ENCODE measurements around the gene GLI3.
A peak's percentile ranks its signal among the peaks of the same experiment; 100 is the strongest.

The GLI3 gene

DNA sequence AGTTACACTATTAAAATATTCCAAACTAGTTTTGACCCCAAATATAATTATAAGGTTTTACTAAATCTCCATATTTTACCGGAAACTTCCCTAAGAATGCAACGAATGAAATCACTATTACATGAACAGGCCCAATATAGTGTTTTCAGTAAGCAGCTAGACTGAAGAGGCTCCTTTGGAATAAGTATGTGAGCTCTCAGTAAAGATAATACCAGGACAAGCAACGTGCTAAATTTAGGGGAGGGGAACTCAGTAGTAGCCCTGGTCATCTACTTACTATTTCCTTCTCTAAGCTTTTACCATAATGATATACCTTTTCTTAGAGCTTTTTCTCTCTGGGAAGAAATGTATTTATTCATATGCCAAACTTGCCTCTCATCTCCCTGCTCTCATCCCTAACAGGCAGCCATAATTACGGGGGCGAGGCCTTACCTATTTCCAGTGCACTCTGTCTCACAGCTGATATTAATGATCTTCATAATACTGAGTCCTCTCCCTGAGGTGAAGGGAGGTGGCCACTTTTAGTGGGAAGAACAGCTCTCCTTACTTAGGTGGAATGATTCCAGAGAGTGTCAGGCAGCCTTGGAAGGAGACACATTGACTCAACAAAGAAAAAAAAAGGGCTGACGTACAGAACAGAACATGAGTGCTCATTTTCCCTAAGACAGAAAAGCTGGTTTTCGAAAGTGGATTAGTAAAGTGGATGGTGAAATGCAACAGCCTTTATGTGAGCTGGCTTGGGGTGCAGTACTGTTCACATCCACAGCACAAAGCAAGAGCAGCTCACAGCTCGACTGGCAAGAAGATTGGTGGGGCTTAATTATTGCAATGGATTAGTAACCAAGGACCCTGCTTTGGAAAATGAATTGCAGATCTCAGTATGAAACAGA lies 165.4 kb downstream of the GLI3 start:
- DNase-seq, result peak; percentile 3

DNA sequence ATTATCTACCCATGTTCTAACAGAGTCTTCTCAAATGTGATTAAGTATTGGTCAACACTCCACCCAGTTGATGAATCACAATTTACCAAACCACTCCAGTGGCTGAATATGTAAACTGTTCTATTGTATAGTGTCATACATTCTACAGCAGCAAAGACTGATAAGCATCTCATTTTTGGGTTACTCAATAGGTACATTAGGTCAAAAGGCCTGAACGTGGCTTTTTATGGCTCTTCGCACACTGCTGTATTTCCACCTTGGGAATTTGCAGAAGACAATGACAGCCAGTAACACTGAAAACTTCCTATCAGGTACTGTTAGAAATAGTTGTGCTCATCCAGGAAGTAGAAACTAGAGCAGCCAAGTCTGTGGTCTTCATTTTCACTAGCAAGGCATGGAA lies 166.9 kb downstream of the GLI3 start:
- DNase-seq, result no peak

DNA sequence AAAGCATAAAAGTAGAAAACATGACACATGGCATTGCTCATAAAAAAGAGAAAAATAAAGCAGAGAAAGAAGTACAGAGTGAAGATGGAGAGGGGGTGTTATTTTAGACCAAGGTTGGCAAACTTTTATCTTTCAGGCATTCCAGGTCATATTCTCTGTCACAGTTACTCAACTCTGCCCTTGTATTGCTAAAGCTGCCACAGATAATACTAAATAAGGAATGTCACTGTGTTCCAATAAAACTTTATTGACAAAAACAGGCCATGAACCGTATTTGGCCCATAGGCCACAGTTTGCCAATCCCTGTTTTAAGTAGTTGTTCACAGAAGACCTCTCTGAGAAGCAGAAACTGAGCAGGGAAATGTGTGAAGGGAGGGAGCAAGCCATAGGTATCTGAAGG lies 167.4 kb downstream of the GLI3 start:
- DNase-seq, result no peak

DNA sequence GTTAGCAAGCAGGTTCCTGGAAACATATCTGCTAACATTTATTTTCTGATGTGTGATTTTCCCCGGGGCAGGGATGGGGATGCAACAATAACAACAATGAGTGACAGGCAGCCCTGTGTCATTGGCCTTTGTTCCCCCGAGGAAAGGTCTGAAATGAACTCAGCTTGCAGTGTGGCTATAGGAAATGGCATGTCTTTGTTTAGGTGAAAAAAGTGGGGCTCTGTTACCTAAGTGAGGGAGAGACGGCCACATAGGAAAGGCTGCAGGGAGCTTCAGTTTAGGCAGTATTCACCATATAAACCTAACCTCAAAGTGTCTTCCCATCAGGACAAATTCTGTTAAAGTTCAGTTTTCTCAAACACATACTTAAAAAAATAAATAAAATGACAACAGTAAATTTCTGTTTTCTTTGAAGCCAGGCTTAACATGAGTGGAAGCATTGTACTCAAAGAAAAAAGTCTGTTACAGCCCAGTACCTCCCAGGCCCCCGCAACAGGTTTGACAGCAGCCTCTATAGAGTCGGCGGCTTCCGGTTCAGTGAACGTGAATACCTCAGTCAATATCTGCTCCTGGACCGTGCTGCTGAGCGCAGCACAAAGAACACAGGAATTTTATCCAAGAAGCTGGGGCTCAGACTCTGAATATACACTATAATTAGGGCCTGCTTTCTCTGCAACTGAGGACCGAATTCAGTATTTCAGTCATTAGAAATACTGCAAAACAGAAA lies 168.3 kb downstream of the GLI3 start:
- DNase-seq, result no peak

DNA sequence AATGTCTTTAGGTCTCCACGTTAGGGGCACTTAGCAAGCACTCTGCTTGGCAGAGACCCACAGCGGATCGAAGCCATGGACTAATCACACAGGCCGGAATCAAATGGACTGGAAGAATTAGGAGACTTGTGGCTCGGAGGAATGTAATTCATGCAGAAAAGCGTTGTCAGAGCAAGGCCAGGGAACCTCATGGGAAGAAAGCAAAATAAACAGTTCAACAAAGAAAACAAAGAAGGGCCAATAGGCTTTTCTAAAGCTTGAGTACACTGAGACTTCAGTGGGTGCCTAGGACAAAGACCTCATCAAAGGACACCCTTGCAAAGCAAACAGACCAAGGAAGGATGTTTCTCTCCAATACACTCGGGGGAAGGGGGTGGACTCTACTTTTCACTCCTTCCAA lies 171.1 kb downstream of the GLI3 start:
- DNase-seq, result no peak

DNA sequence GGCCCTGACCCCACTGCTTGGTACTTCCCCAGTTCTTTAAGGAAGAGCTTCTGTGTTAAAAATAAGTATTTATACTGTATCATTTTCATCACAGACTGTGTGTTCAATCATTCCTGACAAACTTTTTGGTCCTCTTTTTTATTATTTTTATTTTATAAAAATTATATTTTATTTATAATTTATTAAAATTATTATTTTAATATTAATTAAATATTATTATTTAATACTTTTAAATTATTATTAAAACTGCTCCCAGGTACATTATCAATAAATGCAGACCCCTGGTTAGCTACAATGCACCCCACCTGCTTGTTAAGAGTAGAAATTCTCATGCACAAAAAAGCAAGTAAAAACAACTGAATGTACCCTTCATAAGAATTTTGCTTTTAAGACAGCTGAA lies 172.0 kb downstream of the GLI3 start:
- DNase-seq, result no peak

DNA sequence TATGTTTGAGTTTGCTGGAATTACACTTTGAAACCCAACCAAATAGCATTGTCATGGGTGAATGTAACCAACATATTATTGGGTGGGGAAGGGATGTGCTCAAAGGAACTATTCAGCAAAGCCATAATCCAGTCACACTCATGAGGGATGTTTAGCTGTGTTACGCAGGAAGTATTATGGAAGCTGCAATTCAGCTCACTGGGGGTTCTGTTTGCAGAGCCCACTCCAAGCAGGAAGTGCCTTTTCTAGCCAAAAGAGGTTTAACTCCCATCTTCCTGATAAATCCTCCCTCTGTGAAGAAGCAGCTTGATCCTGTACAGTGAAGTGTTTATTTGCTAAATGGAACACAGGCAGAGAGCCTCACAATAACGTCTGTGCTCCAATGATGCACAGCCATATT lies 172.5 kb downstream of the GLI3 start:
- DNase-seq, result no peak

DNA sequence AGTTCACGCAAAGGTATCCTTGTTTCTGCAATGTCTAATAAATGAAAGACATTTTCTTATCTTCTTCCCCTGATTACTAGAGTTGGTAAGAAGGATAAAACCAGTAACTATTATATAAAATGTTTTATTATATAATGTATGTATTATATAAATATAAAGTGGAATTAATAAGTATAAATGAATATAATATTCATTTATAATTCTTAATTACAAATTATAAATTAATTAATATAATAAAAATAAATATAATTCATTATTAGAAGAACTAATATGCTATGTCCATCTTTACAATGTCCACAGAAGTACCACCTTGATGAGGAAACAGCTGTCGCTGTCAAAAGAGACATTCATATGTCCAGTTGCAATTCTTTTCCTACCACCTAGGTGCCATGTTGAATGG lies 177.7 kb downstream of the GLI3 start:
- no peak for DNase-seq

DNA sequence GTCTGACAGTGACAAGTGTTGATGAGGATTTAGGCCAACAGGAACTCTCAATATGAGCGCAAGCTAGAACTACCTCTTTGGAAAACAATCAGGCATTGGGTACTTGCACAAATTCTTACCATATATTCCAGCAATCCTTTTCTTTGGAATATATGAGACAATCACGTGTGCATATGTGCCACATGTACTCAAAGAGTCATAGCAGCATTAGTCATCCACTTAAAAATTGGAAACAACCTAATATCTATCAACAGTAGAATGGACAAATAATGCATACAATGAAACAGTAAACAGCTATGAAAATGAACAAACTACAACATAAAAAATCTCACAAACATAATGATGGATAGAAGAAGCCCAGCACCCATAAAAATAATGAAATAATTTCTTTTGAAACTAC lies 179.7 kb downstream of the GLI3 start:
- no peak for DNase-seq

DNA sequence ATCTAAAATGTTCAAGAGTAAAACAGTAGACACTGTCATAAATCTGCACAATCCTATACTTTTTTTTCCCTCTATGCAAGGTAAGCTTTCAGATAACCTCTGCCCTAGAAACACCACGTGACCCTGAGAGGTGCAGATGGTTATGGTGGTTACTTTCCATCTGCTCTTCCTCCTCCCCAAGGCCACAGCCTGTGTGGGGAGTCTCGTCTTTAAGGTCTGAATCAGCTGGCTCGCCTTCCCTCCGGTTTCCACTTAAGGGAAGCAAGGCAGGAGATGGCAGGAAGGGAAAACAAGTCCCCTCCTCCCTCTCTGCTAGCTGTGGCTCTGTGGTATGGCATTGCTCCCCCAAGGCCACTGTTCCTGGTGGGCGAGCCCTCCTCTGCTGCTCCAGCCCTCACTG lies 181.8 kb downstream of the GLI3 start:
- DNase-seq, result no peak

DNA sequence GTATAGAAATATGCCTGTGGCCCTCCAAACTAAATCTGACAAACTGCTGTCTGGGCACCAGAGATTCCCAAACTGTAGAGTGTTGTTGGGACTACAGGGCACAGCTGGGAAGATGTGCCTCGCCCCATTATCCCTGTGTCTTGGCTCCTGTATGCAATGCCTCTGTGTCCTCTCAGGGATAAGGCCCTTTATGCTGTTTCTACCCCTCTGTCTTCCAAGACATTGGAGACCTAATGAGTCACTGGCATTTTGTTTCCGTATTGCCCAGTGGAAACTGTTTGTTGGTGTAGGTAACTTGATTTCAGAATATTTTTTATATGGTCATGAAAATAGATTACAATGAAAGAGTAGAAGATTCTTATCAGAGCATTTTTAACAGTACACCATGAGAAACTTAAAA lies 183.2 kb downstream of the GLI3 start:
- DNase-seq, result no peak

DNA sequence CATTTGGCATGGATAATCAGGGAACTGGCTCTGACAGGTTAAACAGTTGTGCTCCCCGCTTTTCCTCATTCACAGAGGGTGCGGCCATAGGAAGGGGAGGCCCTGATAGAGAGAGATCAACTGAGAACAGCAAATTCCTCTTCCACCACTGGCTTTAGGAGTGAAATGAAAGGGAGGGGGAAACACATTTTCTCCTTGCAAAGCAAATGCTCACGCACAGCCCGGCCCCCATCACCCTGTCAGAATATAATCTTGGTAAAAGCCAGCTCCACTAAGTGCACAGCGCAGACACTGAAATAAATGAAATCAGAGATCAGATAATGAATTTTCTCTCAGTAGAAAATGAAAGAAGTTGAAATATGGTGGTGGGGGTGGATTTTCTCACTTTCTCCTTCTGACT lies 187.2 kb downstream of the GLI3 start:
- DNase-seq, result no peak

DNA sequence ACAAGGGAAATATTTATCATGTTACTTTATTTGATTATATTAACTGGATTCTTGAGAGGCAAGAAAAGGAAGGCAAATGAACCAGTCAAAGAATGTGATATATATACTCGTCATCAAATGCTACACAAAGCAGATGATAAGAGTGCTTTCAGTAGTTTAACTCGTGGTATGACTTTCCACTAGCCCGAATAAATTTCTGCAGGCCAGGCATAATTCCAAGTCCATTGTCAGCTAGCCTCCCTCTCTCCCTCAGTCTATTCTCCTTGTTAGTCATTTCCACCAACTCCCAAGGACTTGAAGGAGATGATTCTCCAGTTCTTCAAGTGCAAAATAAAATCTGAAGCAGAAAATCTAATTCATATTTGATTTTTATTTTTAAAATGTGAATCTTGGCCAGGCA lies 190.5 kb downstream of the GLI3 start:
- no peak for DNase-seq

DNA sequence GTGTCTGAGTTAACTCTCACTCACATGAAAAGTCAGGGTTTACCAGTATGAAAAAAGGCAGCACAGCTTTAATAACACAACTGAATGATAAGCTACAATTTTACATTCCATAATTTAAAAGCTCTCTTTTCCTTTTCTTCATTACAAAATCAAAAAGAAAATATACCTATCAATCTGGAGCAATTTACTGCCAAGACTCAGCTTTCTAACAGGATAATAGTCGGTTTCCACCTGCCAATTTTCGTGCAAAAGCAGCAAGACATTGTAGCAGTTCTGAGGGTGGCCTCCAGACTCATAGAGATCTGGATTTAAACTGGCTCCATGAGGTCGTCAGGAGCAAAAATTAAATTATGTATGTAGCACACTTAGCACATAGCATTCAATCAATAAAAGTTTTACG lies 191.0 kb downstream of the GLI3 start:
- no peak for DNase-seq

DNA sequence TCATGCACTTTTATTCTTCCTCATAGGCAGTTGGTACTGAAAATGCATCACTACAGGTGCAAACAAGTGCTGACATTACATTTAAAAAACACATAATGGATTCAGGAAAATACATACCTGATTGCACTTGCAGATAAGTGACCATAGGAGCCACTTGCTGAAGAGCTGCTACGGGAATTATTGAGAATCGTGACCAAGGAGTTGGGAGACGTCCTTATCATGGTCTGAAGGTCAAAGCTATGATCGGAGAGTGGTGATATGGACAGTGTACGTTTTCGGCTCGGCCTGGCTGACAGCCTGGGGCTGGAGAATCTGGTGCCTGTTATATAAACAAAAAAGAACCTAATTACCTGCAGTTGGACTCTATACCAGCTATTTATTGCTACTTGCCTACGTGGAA lies 197.1 kb downstream of the GLI3 start:
- DNase-seq, result no peak

DNA sequence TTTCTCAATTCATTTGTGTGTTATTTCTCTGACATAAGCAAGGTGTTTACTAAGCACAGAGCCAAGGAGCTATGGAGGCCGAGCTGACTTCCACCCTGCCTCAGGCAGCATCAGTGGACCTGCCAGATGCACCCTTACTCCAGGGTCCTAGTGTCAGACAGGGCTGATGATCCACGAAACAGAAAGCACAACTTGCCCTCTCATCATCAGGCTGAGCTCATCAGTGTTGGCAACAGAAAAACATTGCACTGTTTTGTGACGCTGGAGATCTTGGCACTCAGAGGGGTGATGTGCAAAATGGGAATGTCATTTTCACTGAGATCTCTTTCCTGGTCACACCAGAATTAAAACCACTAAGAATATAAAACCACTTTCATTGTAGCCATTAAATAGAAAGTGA lies 201.8 kb downstream of the GLI3 start:
- no peak for DNase-seq

DNA sequence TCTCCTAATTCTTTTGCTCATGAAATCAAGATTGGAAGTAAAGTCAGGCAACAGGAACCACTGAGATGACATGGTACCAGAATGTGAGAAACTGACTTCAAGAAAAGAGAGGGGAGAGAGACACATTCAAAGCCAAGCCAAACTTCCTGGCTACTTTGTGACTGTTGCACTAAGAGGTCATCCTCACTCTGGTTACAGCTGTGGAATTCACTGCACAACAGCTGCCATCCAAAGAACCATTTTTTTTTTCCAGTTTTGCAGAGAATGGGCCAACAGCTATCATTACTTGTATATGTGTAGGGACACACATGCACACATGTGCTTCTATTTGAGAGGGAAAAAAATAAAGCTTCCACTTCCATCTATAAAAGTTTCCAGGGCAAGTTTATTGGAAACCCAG lies 203.5 kb downstream of the GLI3 start:
- no peak for DNase-seq

DNA sequence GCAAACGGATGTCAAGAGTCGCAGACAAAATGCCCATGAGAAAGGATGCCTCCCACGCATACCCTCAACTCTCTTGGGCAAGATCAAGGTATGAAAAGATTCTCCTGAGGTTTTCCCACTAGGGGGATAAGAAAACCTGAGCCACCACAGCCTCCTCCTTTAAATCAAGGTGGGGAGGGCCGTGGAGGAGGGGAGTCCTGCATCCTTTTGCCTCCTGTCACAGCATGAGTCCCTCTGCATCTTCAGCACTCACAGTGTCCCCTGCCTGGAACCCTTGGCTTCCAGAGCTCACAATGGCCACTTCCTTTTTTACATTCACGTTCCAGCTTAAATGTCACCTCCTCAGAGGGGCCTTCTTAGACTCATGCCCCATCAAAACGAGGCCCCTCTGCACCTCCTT lies 207.6 kb downstream of the GLI3 start:
- DNase-seq, result no peak

DNA sequence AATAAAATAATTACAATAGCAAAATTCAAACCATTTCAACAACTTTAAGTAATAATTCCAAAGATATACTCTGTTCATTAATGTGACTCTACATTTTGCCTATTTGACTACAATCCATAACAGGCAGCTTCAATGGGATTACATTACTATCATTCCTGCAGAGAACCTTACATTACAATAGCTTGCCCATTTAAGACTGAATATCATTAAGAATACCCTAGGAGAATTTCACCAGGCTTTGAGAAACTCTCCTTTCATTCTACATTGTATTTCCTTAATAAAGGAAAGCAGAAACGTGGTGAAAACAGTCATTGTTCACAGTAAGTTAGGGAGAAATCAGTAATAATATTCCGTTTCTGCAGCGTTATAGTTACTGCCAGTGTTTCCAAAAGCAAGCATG lies 209.5 kb downstream of the GLI3 start:
- no peak for DNase-seq

DNA sequence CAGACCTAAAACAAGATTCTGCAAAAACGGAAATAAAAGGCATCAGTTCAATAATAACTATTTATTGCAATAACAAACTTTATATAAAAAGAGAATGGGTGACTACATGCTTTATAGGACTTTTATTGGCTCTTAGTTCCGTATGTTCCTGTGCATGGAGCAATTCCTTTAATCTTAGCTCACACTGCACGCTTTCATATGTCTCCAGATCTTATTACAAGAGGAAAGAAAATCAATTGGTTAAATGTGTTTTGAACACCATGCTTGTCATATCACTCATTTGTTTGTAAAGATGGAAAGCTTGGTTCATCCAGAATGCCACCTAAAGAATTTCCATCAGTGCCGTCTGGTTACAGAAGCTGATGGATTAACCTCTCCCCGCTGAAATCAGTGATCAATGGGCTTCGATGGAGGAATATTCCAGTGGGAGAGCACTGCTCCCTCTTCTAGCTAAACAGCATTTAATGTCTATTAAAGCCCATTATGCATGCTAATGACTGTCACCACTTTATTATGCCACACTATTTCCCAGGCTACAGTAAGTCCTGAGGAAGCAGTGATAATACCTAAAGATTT lies 210.3 kb downstream of the GLI3 start:
- no peak for DNase-seq

DNA sequence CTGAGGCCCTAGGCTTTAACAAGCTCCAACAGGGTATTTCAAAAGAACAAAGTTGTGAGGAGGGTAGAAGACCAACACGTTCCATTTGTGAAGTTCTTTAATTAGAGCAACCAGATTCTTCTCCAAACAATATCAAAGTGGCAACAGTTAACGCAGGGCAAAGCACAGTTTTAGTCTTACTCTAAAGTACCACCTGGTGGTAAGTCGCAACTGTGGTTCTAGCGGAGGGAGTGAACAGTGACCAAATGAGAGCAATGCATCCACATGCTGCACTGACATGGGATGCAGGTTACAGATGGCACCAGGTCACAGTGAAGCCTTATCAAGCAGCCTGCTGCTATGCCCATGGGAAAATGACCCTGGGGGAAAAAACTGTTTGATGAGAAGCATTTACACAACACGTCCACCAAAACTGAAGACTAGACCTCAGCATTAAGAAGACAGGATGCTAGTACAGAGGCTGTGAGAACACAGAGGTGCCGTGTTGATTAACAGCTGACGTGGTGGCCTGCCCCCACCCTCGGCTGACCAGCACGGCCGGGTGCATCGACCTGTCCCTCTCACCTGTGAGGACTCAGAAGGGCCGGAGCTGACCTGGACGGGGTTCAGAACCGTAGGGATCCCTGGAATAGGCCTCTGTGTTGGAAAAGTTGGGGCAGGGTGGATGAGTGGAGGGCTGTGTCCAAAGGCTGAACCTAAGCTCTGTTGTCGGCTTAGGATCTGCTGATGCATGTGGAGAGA lies 211.2 kb downstream of the GLI3 start:
- no peak for DNase-seq

DNA sequence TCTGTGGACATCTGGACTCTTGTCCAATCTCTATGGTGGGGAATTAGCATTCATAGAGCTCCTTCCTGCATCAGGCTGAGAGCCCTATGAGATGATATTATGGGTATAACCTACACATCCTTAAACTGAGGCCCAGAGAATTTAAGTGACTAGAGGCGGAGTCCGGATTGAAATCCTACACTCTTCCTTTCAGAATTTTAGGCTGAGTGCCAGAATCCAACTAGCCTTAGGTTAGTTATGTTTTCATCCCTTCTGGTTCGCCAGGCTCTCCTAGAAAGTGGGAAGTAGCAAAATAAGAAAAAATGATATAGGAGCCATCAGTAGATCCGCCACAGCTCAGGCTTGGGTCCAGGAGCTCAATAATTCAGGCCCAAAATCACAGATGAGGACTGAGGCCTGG lies 212.5 kb downstream of the GLI3 start:
- no peak for DNase-seq

DNA sequence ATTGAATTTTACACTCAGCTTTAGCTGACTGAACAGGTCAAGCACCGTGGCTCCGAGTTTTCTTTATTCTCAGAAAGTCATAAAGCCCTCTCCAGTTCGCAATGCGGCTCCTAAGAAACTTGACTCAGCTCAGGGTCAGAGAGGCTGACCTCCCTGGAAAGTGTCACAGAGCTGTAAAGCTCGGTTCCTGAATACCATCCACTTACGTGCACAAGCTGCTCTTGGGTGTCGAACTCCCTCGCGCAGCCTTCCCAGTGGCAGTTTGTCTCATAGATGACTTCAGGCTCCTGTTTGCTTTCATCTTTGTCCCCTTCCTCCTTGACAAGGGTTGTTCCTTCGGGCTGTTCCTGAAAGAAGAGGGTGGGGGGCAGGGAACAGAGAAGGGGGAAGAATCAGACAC lies 213.7 kb downstream of the GLI3 start:
- no peak for DNase-seq

DNA sequence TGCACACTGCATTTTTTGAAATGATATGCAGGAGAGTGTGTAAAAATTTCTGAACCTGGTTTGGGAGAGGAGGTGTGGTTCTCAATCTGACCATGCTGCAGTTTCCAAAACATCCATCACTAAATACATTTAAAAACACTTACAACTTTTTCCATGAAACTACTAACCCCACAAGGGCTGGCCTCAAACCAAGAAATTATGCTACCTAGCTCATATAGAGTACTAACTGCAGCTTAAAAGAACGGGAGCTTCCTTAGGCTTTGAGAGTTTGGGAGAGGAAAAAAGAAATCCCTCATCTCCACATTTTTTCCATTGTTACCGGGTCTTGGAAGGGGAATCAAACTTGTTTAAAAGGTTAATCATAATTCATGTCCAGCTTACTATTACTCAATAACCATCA lies 214.2 kb downstream of the GLI3 start:
- no peak for DNase-seq
